HCT116 (cell line): ENCODE measurements around the gene MMP24. TPM values are rescaled to one million over a fixed set of nuclear protein-coding genes. Genes with fewer than 3 reads are reported as not detected.

ENCODE experiments used
- ATAC-seq: fragments of 200-7000 bp; cut with Tn5 transposase; 2 replicates; pipeline ENCODE4 v1.9.1; 2020; ENCODE audit warnings: mild to moderate bottlenecking, moderate library complexity
- BruUV-seq: library from RNA; stranded (reverse); fragments of 400-500 nt; replicated peaks from 2 replicates; lab custom pipeline; 2021; lab: Mats Ljungman, UMichigan
- CTCF ChIA-PET: fragments of 300-600 bp; sonication (Branson Sonifier 250); formaldehyde crosslinking; loops from one replicate; lab custom pipeline; 2021; ENCODE audit warnings: antibody characterized with exemption; lab: Charles Lee
- POLR2A ChIA-PET: fragments of 300-600, 350-600 bp; sonication (Branson Sonifier 250); formaldehyde crosslinking; loops from one replicate; lab custom pipeline; 2021; ENCODE audit warnings: antibody characterized with exemption; lab: Charles Lee
- RAD21 ChIA-PET, 2 experiments: fragments of 300-600 bp; sonication (Branson Sonifier 250); formaldehyde crosslinking; loops; one replicate each; lab custom pipeline; 2023; ENCODE audit warnings: low total read pairs in 2 of 2; ENCODE audit not compliant: uncharacterized antibody in 2 of 2, unreplicated experiment in 2 of 2, low non-redundant PET in 1 of 2; lab: Charles Lee
- DNase-seq: peaks from one replicate; pipeline ENCODE4 v3.0.0-alpha.2; 2010; ENCODE audit warnings: low read depth, low spot score
- H2AFZ ChIP-seq: fragments of 200-600 bp; shearing (Covaris generic), sonication (generic); 2 replicates; pipeline ENCODE4 v1.6.1; 2017; ENCODE audit warnings: low read depth, mixed run types, mixed read lengths, antibody characterized with exemption, low read length; ENCODE audit not compliant: poor library complexity, severe bottlenecking
- H3K27ac ChIP-seq: 2 replicates; pipeline ENCODE4 v1.5.1; 2012; ENCODE audit warnings: low read depth, low read length
- H3K27me3 ChIP-seq: fragments of 200-600 bp; sonication (generic); 2 replicates; pipeline ENCODE4 v1.6.1; 2016; ENCODE audit warnings: mixed run types, low read length, mixed read lengths; ENCODE audit not compliant: insufficient read depth
- H3K36me3 ChIP-seq, 2 experiments: fragments of 200-500 bp in 1 of 2; fragments of 200-600 bp in 1 of 2; sonication (Bioruptor generic) in 1 of 2; sonication (generic) in 1 of 2; 2 replicates each; pipeline versions ENCODE4 v1.5.1 to v1.6.1; 2014 to 2016; ENCODE audit warnings: low read length in 2 of 2, inconsistent platforms in 1 of 2, mixed read lengths in 1 of 2, mixed run types in 1 of 2; ENCODE audit not compliant: insufficient read depth in 2 of 2, control insufficient read depth in 1 of 2
- H3K4me1 ChIP-seq, 2 experiments: fragments of 200-600 bp in 1 of 2; sonication (generic) in 1 of 2; 2 replicates each; pipeline versions ENCODE4 v1.5.1 to v1.6.1; 2012 to 2017; ENCODE audit warnings: low read length in 2 of 2, inconsistent platforms in 1 of 2, mild to moderate bottlenecking in 1 of 2, mixed read lengths in 1 of 2, mixed run types in 1 of 2, moderate library complexity in 1 of 2; ENCODE audit not compliant: insufficient read depth in 2 of 2, control insufficient read depth in 1 of 2
- H3K4me2 ChIP-seq: fragments of 200-600 bp; sonication (generic); 2 replicates; pipeline ENCODE4 v1.6.1; 2017; ENCODE audit warnings: mixed run types, low read length, mixed read lengths
- H3K4me3 ChIP-seq, 2 experiments: fragments of 200-600 bp in 1 of 2; sonication (generic) in 1 of 2; replicated peaks in 1 of 2; 2 replicates each; pipeline ENCODE4 v1.5.1; 2011 to 2016; ENCODE audit warnings: low read length in 2 of 2, control low read depth in 1 of 2, low read depth in 1 of 2, mild to moderate bottlenecking in 1 of 2, mixed read lengths in 1 of 2, mixed run types in 1 of 2
- H3K79me2 ChIP-seq: fragments of 200-600 bp; sonication (generic); 2 replicates; pipeline ENCODE4 v1.6.1; 2017; ENCODE audit warnings: mild to moderate bottlenecking, mixed run types, low read length, moderate library complexity, mixed read lengths; ENCODE audit not compliant: insufficient read depth
- H3K9ac ChIP-seq: fragments of 200-600 bp; sonication (generic); 2 replicates; pipeline ENCODE4 v1.6.1; 2016; ENCODE audit warnings: low read length, mixed read lengths
- H3K9me2 ChIP-seq: fragments of 200-600 bp; sonication (generic), shearing (Covaris generic); 2 replicates; pipeline ENCODE4 v1.6.1; 2017; ENCODE audit warnings: mixed run types, mild to moderate bottlenecking, moderate library complexity; ENCODE audit not compliant: insufficient read depth
- H3K9me3 ChIP-seq, 2 experiments: fragments of 200-500 bp in 1 of 2; fragments of 200-600 bp in 1 of 2; sonication (Bioruptor generic) in 1 of 2; sonication (generic) in 1 of 2; 2 replicates each; pipeline ENCODE4 v1.6.1; 2014 to 2017; ENCODE audit warnings: low read length in 2 of 2, mixed read lengths in 2 of 2, inconsistent platforms in 1 of 2, low read depth in 1 of 2, mild to moderate bottlenecking in 1 of 2, mixed run types in 1 of 2, moderate library complexity in 1 of 2; ENCODE audit not compliant: control insufficient read depth in 1 of 2, insufficient read depth in 1 of 2
- H4K20me1 ChIP-seq: fragments of 200-600 bp; sonication (generic), shearing (Covaris generic); 2 replicates; pipeline ENCODE4 v1.6.1; 2017; ENCODE audit warnings: mixed run types, mild to moderate bottlenecking, moderate library complexity; ENCODE audit not compliant: insufficient read depth
- CBX3 ChIP-seq: IDR thresholded peaks from 2 replicates; pipeline ENCODE4 v1.6.1; 2012; ENCODE audit warnings: low read depth
- CEBPB ChIP-seq: IDR thresholded peaks from 2 replicates; pipeline ENCODE4 v1.6.1; 2012; ENCODE audit warnings: low read depth
- EGR1 ChIP-seq: IDR thresholded peaks from 2 replicates; pipeline ENCODE4 v1.6.1; 2012; ENCODE audit warnings: low read depth
- EZH2phosphoT487 ChIP-seq: fragments of 200-600 bp; IDR thresholded peaks from 2 replicates; pipeline ENCODE4 v1.6.1; 2018; ENCODE audit warnings: antibody characterized with exemption, borderline replicate concordance
- FOSL1 ChIP-seq: IDR thresholded peaks from 2 replicates; pipeline ENCODE4 v1.6.1; 2012; ENCODE audit warnings: low read depth
- JUND ChIP-seq: IDR thresholded peaks from 2 replicates; pipeline ENCODE4 v1.6.1; 2012
- POLR2A ChIP-seq: IDR thresholded peaks from 2 replicates; pipeline ENCODE4 v1.7.0; 2011; ENCODE audit warnings: borderline replicate concordance; ENCODE audit not compliant: insufficient read depth, insufficient read length; ENCODE audit errors: extremely low read depth
- POLR2AphosphoS5 ChIP-seq: IDR thresholded peaks from 2 replicates; pipeline ENCODE4 v1.6.1; 2011; ENCODE audit warnings: mild to moderate bottlenecking, low read depth, low read length, moderate library complexity
- RAD21 ChIP-seq: IDR thresholded peaks from 2 replicates; pipeline ENCODE4 v1.6.1; 2012; ENCODE audit warnings: low read depth, mild to moderate bottlenecking
- SIN3A ChIP-seq: IDR thresholded peaks from 2 replicates; pipeline ENCODE4 v1.6.1; 2012; ENCODE audit warnings: low read depth
- SP1 ChIP-seq: IDR thresholded peaks from 2 replicates; pipeline ENCODE4 v1.6.1; 2012; ENCODE audit warnings: low read depth
- SRF ChIP-seq: IDR thresholded peaks from 2 replicates; pipeline ENCODE4 v1.6.1; 2012; ENCODE audit warnings: low read depth
- TCF7L2 ChIP-seq: IDR thresholded peaks from 2 replicates; pipeline ENCODE4 v1.7.0; 2011; ENCODE audit warnings: borderline replicate concordance, inconsistent platforms; ENCODE audit not compliant: insufficient read depth, insufficient read length; ENCODE audit errors: extremely low read depth
- YY1 ChIP-seq: IDR thresholded peaks from 2 replicates; pipeline ENCODE4 v1.6.1; 2011; ENCODE audit warnings: low read length, low read depth, moderate library complexity, mild to moderate bottlenecking; ENCODE audit not compliant: insufficient replicate concordance; ENCODE audit errors: extremely low read depth
- ZBTB33 ChIP-seq: IDR thresholded peaks from 2 replicates; pipeline ENCODE4 v1.6.1; 2011; ENCODE audit warnings: mild to moderate bottlenecking, low read length, moderate library complexity; ENCODE audit not compliant: insufficient replicate concordance; ENCODE audit errors: extremely low read depth
- ZNF274 ChIP-seq: fragments of 200-500 bp; sonication (Bioruptor generic); IDR thresholded peaks from 2 replicates; pipeline ENCODE4 v1.6.1; 2014; ENCODE audit warnings: mild to moderate bottlenecking, low read depth, low read length, inconsistent platforms
- intact Hi-C: fragments of 100-400 bp; cut with micrococcal nuclease; formaldehyde crosslinking; loops from 2 replicates; pipeline ENCODE4 v1.10.0; 2022
- total RNA-seq: library from RNA; stranded (reverse); gene quantifications from one replicate; pipeline ENCODE4 v1.2.1, GENCODE V29; 2021; ENCODE audit not compliant: unreplicated experiment
- TF ChIP-seq, protein P1 (sequence below): IDR thresholded peaks from 2 replicates; pipeline ENCODE4 v1.6.1; 2012
- TF ChIP-seq, protein P2 (sequence below): IDR thresholded peaks from 2 replicates; pipeline ENCODE4 v1.6.1; 2012; ENCODE audit warnings: low read depth

MMP24 gene
- total RNA-seq, 1 experiment from 2014 or later: not detected

DNA sequence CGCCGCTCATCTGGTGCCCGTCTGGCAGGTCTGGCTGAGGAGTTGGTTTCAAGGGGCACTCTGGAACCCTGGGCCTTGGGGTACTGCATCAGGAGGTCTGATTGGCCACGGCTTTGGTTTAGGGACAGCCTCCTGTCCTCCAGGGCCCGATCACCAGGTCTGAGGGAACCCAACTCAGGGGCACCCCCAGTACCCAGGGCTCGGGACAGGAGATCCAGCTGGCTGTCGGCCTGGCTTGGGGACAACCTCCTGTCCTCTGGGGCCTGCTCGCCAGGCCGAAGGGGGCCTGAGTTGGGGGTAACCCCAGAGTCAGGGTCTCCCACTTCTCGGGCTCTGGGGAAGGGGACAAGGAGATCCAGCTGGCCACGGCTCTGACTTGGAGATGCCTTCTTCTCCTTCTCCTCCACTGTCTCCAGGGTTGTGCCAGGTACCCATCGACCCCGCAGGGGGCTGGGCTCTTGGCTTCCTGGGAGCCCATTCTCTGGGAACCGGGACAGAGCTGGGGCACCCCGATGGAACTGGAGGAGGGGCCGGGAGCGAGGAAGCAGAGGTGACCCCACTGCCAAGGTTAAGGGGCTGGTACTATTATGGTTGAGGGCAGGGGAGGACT lies 60.5 kb downstream of the MMP24 start (continued):
- no peak for TF ChIP-seq TCF7L2
- no peak for TF ChIP-seq ZNF274
- no peak for TF ChIP-seq JUND
- TF ChIP-seq CEBPB: no peak
- no peak for TF ChIP-seq SIN3A
- TF ChIP-seq, protein P1, sequence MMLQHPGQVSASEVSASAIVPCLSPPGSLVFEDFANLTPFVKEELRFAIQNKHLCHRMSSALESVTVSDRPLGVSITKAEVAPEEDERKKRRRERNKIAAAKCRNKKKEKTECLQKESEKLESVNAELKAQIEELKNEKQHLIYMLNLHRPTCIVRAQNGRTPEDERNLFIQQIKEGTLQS: no peak
- TF ChIP-seq CBX3: no peak
- no peak for TF ChIP-seq EZH2phosphoT487
- no peak for TF ChIP-seq SRF
- no peak for TF ChIP-seq POLR2AphosphoS5
- TF ChIP-seq FOSL1: no peak
- no peak for TF ChIP-seq YY1
- TF ChIP-seq SP1: no peak
- TF ChIP-seq POLR2A: no peak
- no peak for TF ChIP-seq EGR1
- TF ChIP-seq, all 23 proteins: peak for 0

DNA sequence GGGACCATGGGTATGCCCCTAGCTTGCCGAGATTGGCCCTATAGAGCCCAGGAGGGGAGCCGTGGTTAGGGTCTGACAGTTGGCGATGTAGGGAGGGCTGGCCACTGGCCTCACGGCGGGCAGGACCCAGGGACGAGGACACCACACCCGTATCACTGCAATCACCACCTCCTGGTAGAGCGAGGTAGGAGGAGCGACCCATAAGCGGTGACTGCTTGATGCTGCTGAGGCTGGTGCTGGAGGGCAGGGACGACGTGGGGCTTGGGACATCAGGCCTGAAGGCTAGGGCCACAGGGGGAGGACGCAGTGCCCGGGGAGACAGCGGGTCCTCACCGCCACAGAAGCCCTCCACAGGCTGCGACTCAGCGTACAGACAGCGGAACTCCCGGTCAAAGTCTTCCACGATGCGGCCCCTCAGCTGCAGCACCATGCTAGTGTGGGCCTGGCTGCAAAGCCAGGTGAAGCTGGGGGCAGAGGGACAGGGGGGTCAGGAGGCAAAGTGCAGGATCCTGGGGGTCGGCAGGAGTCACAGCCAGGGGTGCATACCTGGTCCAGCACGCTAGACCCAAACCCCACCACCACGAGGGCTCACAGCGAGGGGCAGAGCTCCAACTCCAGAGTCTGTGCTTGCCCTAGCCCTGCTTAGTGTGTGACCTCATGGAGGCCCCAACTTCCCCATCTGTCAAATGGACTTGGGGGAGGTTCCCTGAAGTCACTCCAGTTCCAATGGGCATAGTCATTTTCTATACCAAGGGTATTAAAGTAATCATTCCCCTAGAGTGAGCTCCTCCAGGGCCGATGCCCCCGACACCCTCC lies 61.2 kb downstream of the MMP24 start:
- Histone ChIP-seq H3K4me1 (peaks cover 8 to 23% of the 10 kb centered on the region in 2 experiments; a peak in 3 of 4 replicates), H3K27me3 (no peaks in the 10 kb centered on the region), H3K36me3 (0 out of 4 replicates have a peak, but pooled peaks cover 0 to 4% of the 10 kb centered on the region in 2 experiments), H3K9me3 (no peaks in the 10 kb centered on the region), H3K79me2 (peaks cover 18% of the 10 kb centered on the region), H3K9ac (no peak overlapping the region), H3K4me2 (no peak overlapping the region), H3K9me2 (no peaks in the 10 kb centered on the region), H4K20me1 (no peaks in the 10 kb centered on the region), H3K4me3 (no peak overlapping the region), H2AFZ (no peak overlapping the region), H3K27ac (no peak overlapping the region)
- CTCF ChIA-PET: no interaction called here
- no TSS peak for BruUV-seq
- DNase-seq (no peak), ATAC-seq (no peak)
- intact Hi-C loops: no loop called here
- POLR2A ChIA-PET: no interaction called here
- RAD21 ChIA-PET: no interaction called here
- TF ChIP-seq EZH2phosphoT487: no peak
- TF ChIP-seq, protein P2, sequence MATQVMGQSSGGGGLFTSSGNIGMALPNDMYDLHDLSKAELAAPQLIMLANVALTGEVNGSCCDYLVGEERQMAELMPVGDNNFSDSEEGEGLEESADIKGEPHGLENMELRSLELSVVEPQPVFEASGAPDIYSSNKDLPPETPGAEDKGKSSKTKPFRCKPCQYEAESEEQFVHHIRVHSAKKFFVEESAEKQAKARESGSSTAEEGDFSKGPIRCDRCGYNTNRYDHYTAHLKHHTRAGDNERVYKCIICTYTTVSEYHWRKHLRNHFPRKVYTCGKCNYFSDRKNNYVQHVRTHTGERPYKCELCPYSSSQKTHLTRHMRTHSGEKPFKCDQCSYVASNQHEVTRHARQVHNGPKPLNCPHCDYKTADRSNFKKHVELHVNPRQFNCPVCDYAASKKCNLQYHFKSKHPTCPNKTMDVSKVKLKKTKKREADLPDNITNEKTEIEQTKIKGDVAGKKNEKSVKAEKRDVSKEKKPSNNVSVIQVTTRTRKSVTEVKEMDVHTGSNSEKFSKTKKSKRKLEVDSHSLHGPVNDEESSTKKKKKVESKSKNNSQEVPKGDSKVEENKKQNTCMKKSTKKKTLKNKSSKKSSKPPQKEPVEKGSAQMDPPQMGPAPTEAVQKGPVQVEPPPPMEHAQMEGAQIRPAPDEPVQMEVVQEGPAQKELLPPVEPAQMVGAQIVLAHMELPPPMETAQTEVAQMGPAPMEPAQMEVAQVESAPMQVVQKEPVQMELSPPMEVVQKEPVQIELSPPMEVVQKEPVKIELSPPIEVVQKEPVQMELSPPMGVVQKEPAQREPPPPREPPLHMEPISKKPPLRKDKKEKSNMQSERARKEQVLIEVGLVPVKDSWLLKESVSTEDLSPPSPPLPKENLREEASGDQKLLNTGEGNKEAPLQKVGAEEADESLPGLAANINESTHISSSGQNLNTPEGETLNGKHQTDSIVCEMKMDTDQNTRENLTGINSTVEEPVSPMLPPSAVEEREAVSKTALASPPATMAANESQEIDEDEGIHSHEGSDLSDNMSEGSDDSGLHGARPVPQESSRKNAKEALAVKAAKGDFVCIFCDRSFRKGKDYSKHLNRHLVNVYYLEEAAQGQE: no peak
- TF ChIP-seq ZBTB33: no peak
- TF ChIP-seq TCF7L2: no peak
- TF ChIP-seq RAD21: no peak
